ENCODE measurements around the gene CNOT1.
"Not testable (repeated sequence)": the region's sequence is repeated elsewhere in the genome, so short reads cannot be mapped to it uniquely, and the experiment has no call there.

The CNOT1 gene

DNA sequence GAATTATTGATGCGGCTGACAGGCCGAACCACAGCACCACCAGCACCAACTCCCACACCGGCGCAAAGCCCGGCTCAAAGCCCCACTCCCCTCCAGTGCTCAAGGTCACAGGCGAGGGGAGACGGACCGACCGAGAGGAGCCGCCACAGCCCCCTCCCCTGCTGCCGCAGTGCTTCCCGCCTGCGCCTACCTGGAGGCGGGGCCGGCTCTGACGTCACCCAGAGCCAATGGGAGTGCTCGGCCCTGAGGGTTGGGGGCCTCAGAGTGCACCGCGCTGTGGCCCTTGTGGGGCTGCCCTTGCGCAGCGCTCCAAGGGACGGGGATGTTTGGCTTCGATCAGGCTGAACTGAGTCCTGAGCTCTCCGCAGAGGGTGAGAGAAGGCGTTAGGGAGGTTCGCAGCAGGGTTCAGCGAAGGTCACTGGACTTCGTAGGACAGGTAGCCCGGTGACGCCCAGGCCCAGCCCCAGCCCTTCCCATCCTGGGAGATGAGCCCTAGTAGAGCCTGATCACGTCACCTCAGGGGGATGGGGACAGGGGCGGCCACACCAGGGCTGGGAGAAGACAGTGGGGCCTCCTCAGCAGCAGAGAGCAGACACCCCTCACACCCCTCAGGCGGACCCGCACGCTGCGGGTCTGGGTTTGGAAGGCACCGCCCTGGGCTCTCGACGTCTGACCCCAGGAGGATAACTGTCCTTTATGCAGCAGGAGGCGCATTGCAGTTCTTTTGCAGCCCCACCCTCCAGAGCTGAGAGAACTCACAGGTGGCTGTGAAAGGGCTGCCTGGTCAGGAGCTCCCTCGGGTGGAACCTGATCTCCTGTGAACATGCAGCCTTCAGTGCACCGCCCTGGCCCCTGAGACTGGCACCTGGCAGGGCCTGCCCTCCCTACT lies 128.1 kb downstream of the CNOT1 start:
- DNase-seq (ENCODE audit: low spot score), result no peak

GRCh38 chr16:58500430-58501241 lies 129.0 kb downstream of the CNOT1 start:
- DNase-seq (ENCODE audit: low spot score), result no peak

DNA sequence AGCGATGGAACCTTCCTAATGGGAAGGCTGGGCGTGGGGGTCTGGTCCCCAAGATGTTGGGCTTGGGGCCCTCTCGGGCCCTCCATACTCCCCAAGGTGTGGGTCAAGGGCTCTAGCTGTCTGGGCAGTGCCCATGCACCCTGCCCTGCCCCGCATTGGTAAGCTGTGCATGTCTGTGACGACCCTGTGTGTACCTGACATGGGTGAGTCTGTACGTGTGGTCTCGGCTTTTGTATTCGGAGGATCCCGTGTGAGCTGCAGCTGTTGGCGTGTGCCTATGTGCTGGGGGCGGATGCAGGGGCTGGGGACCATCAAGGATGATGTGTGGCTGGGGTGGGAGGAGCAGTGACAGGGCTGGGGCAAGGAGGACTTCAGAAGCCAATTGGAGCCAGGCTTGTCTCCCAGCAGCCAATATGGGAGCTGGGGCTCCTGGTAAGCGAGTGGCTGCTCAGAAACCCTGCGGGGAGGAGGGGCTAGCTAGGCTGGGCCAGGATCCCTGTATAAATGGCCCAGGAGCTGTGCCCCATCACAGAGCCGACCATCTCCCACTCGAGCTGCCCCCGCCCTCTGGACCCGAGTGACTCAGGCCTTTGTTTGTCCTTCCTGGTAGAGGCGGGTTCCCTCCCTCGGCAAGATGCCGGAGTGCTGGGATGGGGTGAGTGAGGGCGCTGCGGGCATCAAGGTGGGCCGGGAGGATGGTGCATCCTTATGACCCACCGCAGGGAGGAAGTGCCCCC lies 129.8 kb downstream of the CNOT1 start, which contains the start of gene NDRG4:
Gene NDRG4 (plus strand): TSS at position 529 of the 737 bp plus-strand sequence. CDS start 106 bp downstream, at position 635.
- peak; percentile 62 for DNase-seq (ENCODE audit: low spot score)

- no peak for DNase-seq (ENCODE audit: low spot score)
Measured at GRCh38 chr16:58499092-58499511, 130.5 kb downstream of the CNOT1 start.

DNA sequence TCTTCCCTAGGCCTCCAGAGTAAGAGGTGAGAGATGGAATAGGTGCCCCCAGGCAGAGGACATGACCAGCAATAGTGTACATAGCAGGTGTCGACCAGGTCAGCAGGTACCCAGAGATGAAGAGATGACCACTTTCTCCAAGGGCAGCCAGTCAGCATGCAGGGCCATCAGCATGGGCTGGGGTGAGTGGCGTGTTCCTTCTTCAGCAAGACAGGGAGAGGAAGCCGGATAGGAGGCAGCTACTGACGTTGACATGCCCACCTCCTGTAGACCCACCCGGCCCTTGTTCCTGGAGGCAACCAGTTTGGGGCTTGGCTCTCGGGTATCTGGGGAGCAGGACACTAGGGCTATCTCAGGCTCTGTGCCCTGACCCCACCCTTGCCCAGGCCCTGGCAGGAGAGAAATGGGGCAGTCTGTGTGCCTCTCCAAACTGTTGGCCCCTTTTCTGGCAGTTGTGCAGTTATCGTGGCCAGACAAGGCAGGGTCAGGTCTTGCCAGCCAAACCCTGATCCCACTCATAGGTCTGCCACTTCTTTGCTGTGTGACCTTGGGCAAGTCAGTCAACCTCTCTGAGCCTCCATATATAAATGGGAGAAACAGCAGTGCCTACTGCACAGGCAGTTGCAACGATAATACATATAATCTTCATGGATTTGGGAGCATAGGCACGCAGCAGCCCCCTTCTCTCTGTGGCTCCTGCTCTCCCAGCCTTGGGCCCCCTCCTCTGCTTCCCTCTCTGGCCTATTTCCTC lies 131.1 kb downstream of the CNOT1 start:
- no peak for DNase-seq (ENCODE audit: low spot score)

GRCh38 chr16:58497935-58498334 lies 131.7 kb downstream of the CNOT1 start:
- no peak for DNase-seq (ENCODE audit: low spot score)

GRCh38 chr16:58497468-58497867 lies 132.2 kb downstream of the CNOT1 start:
- no peak for DNase-seq (ENCODE audit: low spot score)

DNA sequence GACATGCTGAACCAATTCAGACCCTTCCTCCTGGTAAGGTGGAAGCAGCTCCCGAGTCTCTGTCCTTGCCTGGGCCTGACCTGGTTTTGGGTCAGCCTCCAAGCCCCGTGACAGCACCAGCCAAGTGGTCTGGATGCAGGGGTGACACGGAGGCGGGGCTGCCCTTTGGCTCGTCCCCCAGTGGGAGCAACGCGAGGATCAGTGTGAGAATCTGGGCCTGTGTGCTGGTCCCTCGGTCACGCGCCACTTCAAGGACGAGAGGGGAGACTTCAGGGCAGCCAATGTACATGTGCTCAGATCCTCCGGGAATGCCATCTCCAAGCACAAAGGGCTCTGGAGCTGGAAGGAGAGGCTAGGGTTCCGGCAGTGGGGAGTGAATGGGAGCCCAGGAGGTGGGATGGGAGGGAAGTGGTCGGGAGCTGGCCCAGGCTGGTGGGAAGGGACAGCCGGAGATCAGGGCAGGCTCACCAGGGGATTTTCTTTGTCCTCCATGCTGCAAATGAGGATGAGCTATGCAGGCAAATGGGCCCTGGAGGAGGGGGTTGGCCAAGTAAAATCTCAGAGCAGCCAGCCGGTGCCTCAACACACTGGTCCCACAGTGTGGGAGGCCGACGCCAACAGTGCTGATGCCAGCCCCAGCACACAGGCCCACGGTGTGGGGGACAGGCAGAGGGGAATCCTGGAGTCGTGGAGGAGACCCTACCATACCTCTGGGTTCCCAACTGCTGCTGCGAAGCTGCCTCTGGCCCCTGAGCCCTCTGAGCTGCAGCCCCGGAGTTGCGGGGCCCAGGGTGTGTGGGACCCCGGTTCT lies 133.9 kb downstream of the CNOT1 start:
- peak; percentile 60 for DNase-seq (ENCODE audit: low spot score)

- peak; percentile 99 for DNase-seq (ENCODE audit: low spot score)
Measured at GRCh38 chr16:58494981-58495520, 134.6 kb downstream of the CNOT1 start.

GRCh38 chr16:58493756-58494431 lies 135.7 kb downstream of the CNOT1 start:
- no peak for DNase-seq (ENCODE audit: low spot score)

DNA sequence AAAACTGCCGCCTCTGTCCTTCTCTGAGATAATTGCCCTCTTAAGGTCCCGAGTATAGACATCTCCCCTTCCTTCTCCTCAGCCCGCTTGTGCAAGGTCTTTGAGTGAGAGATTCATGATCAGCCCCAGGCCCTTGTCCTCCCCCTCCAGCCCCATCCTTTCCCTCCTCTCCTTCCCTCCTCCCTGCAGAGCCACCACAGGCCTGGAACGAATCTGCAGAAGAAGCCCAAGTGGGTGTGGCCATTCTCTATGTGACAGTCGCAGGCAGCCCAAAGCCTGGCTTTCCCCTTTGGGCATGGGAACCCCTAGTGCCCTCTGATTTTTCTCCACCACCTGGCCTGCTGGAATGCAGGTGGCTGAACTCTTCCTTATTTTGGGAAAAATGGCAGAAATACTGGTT lies 136.9 kb downstream of the CNOT1 start:
- no peak for DNase-seq (ENCODE audit: low spot score)

GRCh38 chr16:58492066-58492465 lies 137.6 kb downstream of the CNOT1 start:
- DNase-seq (ENCODE audit: low spot score), result no peak

DNA sequence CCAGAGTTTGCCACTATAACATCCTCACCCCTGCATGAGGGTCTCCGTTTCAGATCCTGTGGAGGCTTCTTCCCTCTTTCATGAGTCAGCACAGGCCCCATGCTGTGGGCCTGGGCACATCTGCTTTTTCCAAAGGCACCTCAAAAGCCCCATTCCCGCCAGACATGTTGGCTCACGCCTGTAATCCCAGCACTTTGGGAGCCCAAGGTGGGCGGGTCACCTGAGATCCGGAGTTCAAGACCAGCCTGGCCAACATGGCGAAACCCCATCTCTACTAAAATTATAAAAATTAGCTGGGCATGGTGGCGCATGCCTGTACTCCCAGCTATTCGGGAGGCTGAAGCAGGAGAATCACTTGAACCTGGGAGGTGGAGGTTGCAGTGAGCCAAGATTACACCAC lies 139.1 kb downstream of the CNOT1 start:
- DNase-seq (ENCODE audit: low spot score), result not testable (repeated sequence)

DNA sequence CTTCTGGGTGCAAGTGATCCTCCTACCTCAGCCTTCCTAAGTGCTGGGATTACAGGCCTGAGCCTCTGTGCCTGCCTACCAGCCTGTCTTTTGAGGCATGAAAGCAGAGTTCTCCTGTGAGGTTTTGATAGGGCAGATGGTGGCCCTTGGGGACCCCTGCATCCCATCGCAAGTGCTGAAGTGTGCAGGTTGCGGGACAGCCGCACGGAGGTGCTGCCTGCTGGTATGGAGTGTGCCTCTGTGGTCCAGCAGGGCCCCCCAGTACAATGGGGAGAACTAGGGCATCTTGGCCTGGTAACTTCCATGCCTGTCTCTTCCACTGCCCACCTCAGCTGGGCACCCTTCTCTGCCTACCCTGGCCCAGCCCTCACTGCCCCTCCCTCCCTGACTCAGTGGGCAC lies 139.6 kb downstream of the CNOT1 start:
- DNase-seq (ENCODE audit: low spot score), result no peak

DNA sequence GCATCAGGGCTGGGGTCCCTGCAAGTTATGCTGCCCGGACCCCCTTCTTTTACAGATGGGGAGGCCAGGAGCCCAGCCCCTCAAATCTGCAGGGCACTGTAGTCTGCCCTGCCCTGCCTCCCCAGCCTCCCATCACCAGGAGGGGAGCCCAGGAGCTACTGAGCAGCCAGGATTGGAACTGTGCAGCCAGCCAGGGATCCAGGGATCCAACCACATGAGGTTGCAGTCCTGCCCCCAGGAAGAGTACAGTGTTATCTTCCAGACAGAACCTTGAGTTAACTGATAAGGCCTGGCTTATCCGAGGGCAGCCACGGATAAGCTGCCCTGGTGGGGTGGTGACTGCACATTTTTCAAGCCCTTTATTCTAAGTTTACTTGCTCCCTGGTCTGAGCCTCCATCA lies 141.1 kb downstream of the CNOT1 start:
- no peak for DNase-seq (ENCODE audit: low spot score)

DNA sequence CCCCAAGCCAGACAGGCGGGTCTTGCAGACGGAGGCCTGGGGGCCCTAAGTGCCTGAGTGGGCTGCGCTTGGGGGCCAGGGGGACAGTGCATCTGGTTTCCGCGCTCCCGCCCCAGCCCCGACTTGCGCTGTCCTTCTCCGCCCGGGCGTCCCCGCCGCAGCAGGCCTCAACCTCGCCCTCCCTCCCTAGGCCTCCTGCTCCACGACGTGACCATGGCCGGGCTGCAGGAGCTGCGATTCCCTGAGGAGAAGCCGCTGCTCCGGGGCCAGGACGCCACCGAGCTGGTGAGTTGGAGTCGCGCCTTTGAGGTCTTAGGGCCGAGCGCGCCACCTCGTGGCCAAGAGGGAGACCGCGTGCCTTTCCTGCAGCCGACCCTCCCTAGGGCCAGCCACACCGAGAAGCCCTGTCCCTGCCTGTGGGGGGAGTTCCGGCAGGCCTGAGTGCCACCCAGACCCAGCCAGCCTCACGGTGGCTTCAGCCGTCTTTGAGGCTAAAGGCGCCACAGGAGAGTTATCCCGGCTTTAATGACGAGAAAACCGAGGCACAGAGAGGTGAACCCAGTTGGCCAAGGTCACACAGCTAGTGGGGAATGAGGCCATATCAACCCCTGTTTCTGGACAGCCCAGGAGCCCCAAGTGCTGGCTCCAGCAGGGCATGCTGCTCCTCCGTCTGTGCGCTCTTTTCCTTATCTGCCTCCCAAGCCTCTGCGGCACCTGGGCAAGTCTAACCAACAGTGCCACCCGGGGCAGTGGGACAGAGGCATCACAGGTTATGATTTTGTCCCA lies 141.9 kb downstream of the CNOT1 start:
- peak; percentile 85 for DNase-seq (ENCODE audit: low spot score)

DNA sequence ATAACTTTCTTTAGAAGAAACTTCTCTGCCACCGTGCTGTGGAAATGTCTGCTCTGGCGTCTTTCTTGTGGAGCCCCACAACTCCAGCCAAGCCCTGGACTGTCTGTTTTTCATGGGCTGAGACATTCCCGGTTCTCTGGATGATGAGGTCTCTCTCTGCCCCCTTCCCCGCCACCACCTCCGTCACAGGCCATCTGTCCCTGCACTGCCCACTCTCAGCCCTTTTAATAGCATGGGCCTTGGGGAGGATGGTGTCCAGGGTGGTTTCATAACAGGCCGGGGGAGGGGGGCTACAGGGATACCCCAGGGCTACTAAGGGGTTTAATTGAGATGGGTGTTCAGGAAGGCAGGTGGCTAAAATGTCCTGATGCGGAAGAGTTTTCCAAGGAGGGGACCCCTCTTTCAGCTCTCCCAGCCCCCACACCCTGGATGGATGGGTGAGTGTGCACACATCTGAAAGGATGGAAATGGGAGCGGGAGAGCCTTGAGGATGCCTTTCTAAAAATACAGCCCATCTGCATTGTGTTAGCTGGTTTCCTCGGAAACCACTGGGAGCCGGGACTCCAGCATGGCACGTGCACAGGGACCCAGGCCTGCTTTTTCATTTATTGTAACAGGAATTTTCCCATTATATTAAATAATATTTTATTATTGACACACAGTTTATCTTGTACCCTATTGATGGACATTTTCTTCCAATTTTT lies 144.3 kb downstream of the CNOT1 start:
- no peak for DNase-seq (ENCODE audit: low spot score)

- no peak for DNase-seq (ENCODE audit: low spot score)
Measured at GRCh38 chr16:58481931-58482330, 147.7 kb downstream of the CNOT1 start.
